Gastrocnemius medialis (tissue), 4 donors: ENCODE results near the gene RAB41. TPM values are rescaled to one million over a fixed set of nuclear protein-coding genes. Genes with fewer than 3 reads are reported as not detected.
"Not testable (repeated sequence)": the region's sequence is repeated elsewhere in the genome, so short reads cannot be mapped to it uniquely, and the experiment has no call there.

ENCODE experiments used
- ATAC-seq, 2 donors: fragments of 150-250 bp; one replicate each; pipeline ENCODE4 v1.9.1; 2016
- DNase-seq, 2 donors: peaks; one replicate each; pipeline ENCODE4 v3.0.0-alpha.2; 2019
- H3K27ac ChIP-seq, 4 donors: fragments of 200-600 bp; sonication (generic); 1 replicate in 1 of 4; 2 replicates in 3 of 4; pipeline ENCODE4 v1.5.1; 2016 to 2018; ENCODE audit warnings: mild to moderate bottlenecking in 2 of 4, moderate library complexity in 1 of 4
- H3K27me3 ChIP-seq, 3 donors: fragments of 200-600 bp; sonication (generic) in 2 of 3; 1 replicate in 1 of 3; 2 replicates in 2 of 3; pipeline versions ENCODE4 v1.5.1 to v1.6.0; 2016 to 2019; ENCODE audit warnings: mild to moderate bottlenecking in 1 of 3, moderate library complexity in 1 of 3
- H3K36me3 ChIP-seq, 2 donors: fragments of 200-600 bp; sonication (generic) in 1 of 2; one replicate each; pipeline ENCODE4 v1.5.1; 2017 to 2018
- H3K4me1 ChIP-seq, 2 donors: fragments of 200-600 bp; sonication (generic) in 1 of 2; one replicate each; pipeline ENCODE4 v1.5.1; 2016 to 2017; ENCODE audit warnings: mild to moderate bottlenecking in 2 of 2
- H3K4me3 ChIP-seq, 4 donors: fragments of 200-600 bp; sonication (generic) in 3 of 4; 1 replicate in 1 of 4; 2 replicates in 3 of 4; pipeline ENCODE4 v1.5.1; 2016 to 2019; ENCODE audit warnings: mild to moderate bottlenecking in 2 of 4
- H3K9me3 ChIP-seq, 3 donors: fragments of 200-600 bp; sonication (generic) in 2 of 3; 1 replicate in 1 of 3; 2 replicates in 2 of 3; pipeline ENCODE4 v1.5.1; 2016 to 2019
- POLR2A ChIP-seq, 2 donors: fragments of 450-650 bp; IDR thresholded peaks; one replicate each; pipeline ENCODE4 v1.6.1; 2017; ENCODE audit warnings: antibody characterized with exemption in 2 of 2, mild to moderate bottlenecking in 2 of 2, moderate library complexity in 2 of 2
- in situ Hi-C, 4 donors: fragments of 200-750 bp; cut with MboI; loops; one replicate each; pipeline versions ENCODE4 v1.15.0 to v1.8.0; 2017; ENCODE audit warnings: low sequenced_read_pairs in 4 of 4
- intact Hi-C: fragments of 100-400 bp; cut with DNase I; formaldehyde crosslinking; loops from one replicate; pipeline ENCODE4 v1.15.1; 2023; ENCODE audit warnings: low total_unique reads
- total RNA-seq, 4 donors: library from RNA; depleted of rRNA; stranded (reverse); fragments of >200 nt; gene quantifications; one replicate each; pipeline versions ENCODE4 v1.1.0 to v1.2.3, GENCODE V29; 2016
- TF ChIP-seq, protein P1 (sequence below), 5 experiments: fragments of 450-650 bp in 3 of 5; fragments of 200-600 bp in 2 of 5; sonication (generic) in 2 of 5; IDR thresholded peaks in 4 of 5; conservative IDR thresholded peaks in 1 of 5; 1 replicate in 4 of 5; 2 replicates in 1 of 5; pipeline ENCODE4 v1.5.1; 2016 to 2019; ENCODE audit warnings: antibody characterized with exemption in 5 of 5, mild to moderate bottlenecking in 3 of 5, moderate library complexity in 3 of 5

The RAB41 gene
- total RNA-seq, 4 donors from 2014 or later = not detected

DNA sequence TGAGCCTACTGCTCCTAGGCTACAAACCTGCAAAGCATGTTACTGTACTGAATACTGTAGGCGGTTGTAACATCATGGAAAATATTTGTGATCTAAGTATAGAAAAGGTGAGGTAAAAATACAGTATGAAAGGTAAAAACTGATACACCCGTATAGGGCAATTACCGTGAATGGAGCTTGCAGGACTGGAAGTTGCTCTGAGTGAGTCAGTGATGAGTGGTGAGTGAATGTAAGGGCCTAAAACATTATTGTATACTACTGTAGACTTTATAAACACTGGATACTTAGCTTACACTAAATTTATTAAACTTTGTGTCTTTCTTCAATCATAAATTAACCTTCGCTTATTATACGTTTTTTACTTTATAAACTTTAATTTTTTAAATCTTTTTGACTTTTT is 11.6 kb downstream of the RAB41 start:
- H3K4me3 ChIP-seq = no peak overlapping the region
- DNase-seq (no peak), ATAC-seq (no peak)
- H3K27me3 ChIP-seq = no peaks in the 10 kb centered on the region
- intact Hi-C loops = no loop called here
- H3K9me3 ChIP-seq = no peaks in the 10 kb centered on the region
- TF ChIP-seq, protein P1, sequence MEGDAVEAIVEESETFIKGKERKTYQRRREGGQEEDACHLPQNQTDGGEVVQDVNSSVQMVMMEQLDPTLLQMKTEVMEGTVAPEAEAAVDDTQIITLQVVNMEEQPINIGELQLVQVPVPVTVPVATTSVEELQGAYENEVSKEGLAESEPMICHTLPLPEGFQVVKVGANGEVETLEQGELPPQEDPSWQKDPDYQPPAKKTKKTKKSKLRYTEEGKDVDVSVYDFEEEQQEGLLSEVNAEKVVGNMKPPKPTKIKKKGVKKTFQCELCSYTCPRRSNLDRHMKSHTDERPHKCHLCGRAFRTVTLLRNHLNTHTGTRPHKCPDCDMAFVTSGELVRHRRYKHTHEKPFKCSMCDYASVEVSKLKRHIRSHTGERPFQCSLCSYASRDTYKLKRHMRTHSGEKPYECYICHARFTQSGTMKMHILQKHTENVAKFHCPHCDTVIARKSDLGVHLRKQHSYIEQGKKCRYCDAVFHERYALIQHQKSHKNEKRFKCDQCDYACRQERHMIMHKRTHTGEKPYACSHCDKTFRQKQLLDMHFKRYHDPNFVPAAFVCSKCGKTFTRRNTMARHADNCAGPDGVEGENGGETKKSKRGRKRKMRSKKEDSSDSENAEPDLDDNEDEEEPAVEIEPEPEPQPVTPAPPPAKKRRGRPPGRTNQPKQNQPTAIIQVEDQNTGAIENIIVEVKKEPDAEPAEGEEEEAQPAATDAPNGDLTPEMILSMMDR (IDR thresholded peaks at IDR 0.05 in 4 of 5, conservative IDR thresholded peaks at IDR 0.05 in 1 of 5) = no peak
- no peak for TF ChIP-seq POLR2A (IDR thresholded peaks at IDR 0.05)
- no peak overlapping the region for H3K27ac ChIP-seq
- peaks cover 3 to 9% of the 10 kb centered on the region in 2 donors for H3K4me1 ChIP-seq
- in situ Hi-C loops = no loop called here
- H3K36me3 ChIP-seq = no peaks in the 10 kb centered on the region

DNA sequence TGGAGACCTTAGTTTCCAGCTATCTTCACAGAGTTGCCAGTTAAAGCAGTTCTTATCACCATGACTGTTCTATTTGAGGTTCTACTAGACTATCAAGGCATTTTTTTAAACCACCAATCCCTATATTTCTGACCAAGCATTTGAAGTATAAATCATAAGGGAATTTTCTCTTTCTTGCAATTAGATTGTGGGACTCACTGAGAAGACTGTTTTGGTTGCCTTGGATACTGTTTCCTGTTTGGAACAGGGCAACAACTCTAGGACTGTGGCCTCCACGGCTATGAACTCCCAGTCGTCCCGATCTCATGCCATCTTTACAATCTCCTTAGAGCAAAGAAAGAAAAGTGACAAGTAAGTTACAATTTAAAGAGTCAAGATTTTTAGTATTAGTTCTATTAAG is 19.7 kb downstream of the RAB41 start:
- no peak for ATAC-seq
- Histone ChIP-seq H3K27ac (no peak overlapping the region), H3K4me3 (no peak overlapping the region)

GRCh38 chrX:70313503-70313902 is 31.5 kb downstream of the RAB41 start:
- no peaks in the 10 kb centered on the region for H3K4me1 ChIP-seq
- no peak overlapping the region for H3K27ac ChIP-seq
- DNase-seq (no peak), ATAC-seq (no peak)
- in situ Hi-C loops = no loop called here
- H3K27me3 ChIP-seq = no peaks in the 10 kb centered on the region
- no peaks in the 10 kb centered on the region for H3K36me3 ChIP-seq
- H3K9me3 ChIP-seq = no peaks in the 10 kb centered on the region
- intact Hi-C loops = no loop called here
- TF ChIP-seq POLR2A (IDR thresholded peaks at IDR 0.05) = no peak
- no peak overlapping the region for H3K4me3 ChIP-seq

More for the DNA sequence above, 19.7 kb downstream of the RAB41 start:
- DNase-seq = no peak
- in situ Hi-C loops = no loop called here
- H3K36me3 ChIP-seq = no peaks in the 10 kb centered on the region
- H3K9me3 ChIP-seq = no peaks in the 10 kb centered on the region
- TF ChIP-seq, protein P1 (IDR thresholded peaks at IDR 0.05 in 4 of 5, conservative IDR thresholded peaks at IDR 0.05 in 1 of 5) = no peak
- no peak for TF ChIP-seq POLR2A (IDR thresholded peaks at IDR 0.05)
- intact Hi-C loops = no loop called here
- no peaks in the 10 kb centered on the region for H3K27me3 ChIP-seq
- H3K4me1 ChIP-seq = no peaks in the 10 kb centered on the region

DNA sequence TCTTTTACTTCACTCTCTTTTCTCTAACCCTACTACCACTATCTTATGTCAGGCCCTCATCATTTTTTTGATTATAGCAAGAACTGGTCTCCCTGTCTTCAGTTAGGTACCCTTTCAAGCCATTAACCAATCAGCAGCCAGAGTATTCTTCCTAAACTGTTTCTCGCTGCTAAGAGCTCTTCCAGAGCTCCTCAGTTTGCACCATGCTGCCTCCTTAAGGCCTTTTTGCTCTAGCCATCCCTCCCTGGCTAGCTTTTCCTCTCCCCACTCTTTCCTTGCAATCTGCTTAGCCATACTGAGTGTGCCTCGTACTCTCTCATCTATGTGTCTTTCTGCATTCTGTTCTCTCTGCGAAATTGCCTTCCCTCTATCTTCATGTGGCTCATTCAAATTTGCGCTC is 40.8 kb downstream of the RAB41 start:
- Histone ChIP-seq H3K4me1 (no peaks in the 10 kb centered on the region), H3K9me3 (no peaks in the 10 kb centered on the region), H3K27ac (no peak overlapping the region), H3K27me3 (no peaks in the 10 kb centered on the region), H3K4me3 (no peak overlapping the region), H3K36me3 (no peaks in the 10 kb centered on the region)
- intact Hi-C loops = no loop called here
- TF ChIP-seq POLR2A (IDR thresholded peaks at IDR 0.05) = no peak
- TF ChIP-seq, protein P1 (IDR thresholded peaks at IDR 0.05 in 4 of 5, conservative IDR thresholded peaks at IDR 0.05 in 1 of 5) = no peak
- DNase-seq = no peak
- in situ Hi-C loops = no loop called here
- ATAC-seq = no peak

DNA sequence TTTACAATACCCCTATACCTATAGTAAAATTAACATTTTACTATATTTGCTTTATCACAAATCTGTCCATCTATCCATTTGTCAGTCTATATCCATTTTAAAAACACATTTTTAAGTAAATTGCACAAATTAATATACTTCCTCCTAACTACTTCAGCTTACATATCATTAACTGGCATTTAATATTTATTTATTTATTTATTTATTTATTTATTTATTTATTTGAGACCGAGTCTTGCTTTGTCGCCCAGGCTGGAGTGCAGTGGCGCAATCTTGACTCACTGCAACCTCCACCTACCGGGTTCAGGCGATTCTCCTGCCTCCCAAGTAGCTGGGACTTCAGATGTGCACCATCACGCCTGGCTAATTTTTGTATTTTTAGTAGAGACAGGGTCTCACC is 41.7 kb downstream of the RAB41 start:
- ATAC-seq, intact Hi-C loops, DNase-seq, H3K36me3 ChIP-seq, H3K27me3 ChIP-seq, H3K4me3 ChIP-seq, H3K27ac ChIP-seq, in situ Hi-C loops, H3K4me1 ChIP-seq, H3K9me3 ChIP-seq: not testable (repeated sequence)

DNA sequence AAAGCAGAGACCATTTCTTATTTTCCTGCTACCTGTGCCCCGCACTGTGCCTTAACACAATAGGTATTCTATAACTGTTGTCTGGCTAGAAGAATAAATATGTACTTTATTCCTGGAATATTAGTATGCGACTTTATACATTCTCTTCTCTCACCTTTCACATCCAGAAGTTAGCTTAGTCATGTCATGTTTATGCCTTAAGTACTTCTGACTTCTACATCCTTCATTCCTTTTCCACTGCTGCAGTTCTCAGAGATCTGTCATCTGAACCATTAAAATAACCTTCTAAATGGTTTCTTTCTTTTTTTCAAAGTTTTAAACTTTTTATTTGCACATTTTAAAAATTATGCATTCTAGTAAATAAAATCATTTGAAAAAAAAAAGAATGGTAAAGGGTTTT is 42.4 kb downstream of the RAB41 start:
- in situ Hi-C loops = no loop called here

More for the DNA sequence above, 42.4 kb downstream of the RAB41 start:
- H3K36me3 ChIP-seq = no peaks in the 10 kb centered on the region
- no peak for TF ChIP-seq POLR2A (IDR thresholded peaks at IDR 0.05)
- TF ChIP-seq, protein P1 (IDR thresholded peaks at IDR 0.05 in 4 of 5, conservative IDR thresholded peaks at IDR 0.05 in 1 of 5) = no peak
- H3K27ac ChIP-seq = no peak overlapping the region
- H3K9me3 ChIP-seq = no peaks in the 10 kb centered on the region
- no peaks in the 10 kb centered on the region for H3K27me3 ChIP-seq
- no peak overlapping the region for H3K4me3 ChIP-seq
- no peaks in the 10 kb centered on the region for H3K4me1 ChIP-seq
- intact Hi-C loops = no loop called here
- ATAC-seq (no peak), DNase-seq (no peak)
